AG10803 (cell line): ENCODE data around the gene RGS7BP.

Experiments used
- DNase-seq: peaks from one replicate; pipeline ENCODE4 v3.0.0; 2010; ENCODE audit warnings: low read depth
- H3K4me3 ChIP-seq: 2 replicates; pipeline ENCODE4 v1.5.1; 2011; ENCODE audit warnings: mild to moderate bottlenecking, low read length, control low read depth
- TF ChIP-seq, protein P1 (sequence below): conservative IDR thresholded peaks from 2 replicates; pipeline ENCODE4 v1.5.1; 2011; ENCODE audit warnings: mild to moderate bottlenecking, low read length, control low read depth, inconsistent platforms

RGS7BP gene

GRCh38 chr5:64599226-64599625 lies 93.4 kb downstream of the RGS7BP start:
- no peak overlapping the region for H3K4me3 ChIP-seq
- TF ChIP-seq, protein P1, sequence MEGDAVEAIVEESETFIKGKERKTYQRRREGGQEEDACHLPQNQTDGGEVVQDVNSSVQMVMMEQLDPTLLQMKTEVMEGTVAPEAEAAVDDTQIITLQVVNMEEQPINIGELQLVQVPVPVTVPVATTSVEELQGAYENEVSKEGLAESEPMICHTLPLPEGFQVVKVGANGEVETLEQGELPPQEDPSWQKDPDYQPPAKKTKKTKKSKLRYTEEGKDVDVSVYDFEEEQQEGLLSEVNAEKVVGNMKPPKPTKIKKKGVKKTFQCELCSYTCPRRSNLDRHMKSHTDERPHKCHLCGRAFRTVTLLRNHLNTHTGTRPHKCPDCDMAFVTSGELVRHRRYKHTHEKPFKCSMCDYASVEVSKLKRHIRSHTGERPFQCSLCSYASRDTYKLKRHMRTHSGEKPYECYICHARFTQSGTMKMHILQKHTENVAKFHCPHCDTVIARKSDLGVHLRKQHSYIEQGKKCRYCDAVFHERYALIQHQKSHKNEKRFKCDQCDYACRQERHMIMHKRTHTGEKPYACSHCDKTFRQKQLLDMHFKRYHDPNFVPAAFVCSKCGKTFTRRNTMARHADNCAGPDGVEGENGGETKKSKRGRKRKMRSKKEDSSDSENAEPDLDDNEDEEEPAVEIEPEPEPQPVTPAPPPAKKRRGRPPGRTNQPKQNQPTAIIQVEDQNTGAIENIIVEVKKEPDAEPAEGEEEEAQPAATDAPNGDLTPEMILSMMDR: no peak
- no peak for DNase-seq

DNA sequence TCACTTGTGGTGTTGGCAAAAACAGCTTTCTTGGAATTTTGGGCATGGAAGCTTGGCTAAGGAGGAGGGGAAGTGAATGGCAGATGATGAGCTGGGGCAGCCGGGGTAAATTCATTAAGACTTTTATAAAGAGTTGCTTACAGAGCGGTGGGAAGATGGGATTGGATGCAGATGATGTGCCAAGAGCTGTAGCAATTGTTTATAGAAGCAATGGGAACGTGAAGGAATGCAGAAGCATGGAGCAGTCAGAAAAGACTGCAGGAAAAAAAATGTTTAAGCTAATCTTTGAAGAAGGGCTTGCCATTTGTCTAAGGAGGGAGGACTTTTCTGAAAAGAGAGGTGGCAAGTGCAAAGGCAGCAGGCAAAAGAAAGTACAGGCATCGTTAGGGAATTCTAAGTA lies 97.9 kb downstream of the RGS7BP start:
- H3K4me3 ChIP-seq: no peak overlapping the region
- TF ChIP-seq, protein P1: no peak
- DNase-seq: peak; percentile 7

- no peak overlapping the region for H3K4me3 ChIP-seq
- DNase-seq: no peak
- TF ChIP-seq, protein P1: no peak
Observed at GRCh38 chr5:64606926-64607325, 101.1 kb downstream of the RGS7BP start.

DNA sequence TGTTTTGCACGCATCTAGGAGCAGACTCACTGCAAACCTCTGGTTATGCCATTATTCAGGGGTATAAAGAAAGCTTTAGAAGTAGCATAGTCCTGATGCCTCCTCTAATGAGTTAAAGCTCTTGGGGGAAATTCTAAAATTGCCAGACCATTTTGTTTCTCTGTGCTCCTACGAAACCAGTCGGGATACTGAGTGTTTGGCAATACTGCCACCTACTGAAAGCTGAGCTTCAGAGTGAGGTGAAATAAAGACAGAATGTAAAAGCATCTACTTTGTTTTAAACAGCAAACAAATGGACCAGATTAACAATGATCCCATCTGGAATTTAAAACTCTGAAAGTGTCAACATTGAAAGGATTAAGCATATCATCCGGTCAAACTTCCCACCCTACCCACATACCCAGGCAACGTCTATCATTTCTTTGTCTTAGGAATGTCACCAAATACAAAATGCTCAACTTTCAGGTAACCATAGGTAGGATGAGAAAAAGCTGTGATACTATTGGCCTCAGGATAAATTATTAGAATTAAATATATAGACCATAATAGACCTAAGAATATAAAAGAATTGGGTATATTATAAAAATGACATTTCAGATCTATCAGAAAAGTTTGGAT lies 106.6 kb downstream of the RGS7BP start:
- peak; percentile 53 for DNase-seq
- no peak overlapping the region for H3K4me3 ChIP-seq
- TF ChIP-seq, protein P1: peak; percentile 90

DNA sequence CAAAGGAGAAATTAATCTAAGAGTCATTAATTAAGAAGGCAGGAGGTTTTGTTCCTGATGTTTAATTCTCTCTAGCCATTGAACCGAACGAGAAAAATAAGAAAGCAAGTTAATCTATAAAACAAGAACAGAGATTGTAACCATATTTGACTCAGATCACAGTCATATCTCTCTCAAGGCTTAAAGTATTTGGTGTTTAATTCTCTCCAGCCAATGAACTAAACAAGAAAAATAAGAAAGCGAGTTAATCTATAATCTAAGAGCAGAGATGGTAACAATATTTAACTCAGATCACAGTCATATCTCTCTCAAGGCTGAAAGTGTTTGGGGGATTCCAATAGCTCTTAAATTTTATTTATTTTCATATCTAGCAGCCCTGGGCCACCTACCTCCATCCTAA lies 110.1 kb downstream of the RGS7BP start:
- no peak for DNase-seq
- TF ChIP-seq, protein P1: no peak
- no peak overlapping the region for H3K4me3 ChIP-seq

DNA sequence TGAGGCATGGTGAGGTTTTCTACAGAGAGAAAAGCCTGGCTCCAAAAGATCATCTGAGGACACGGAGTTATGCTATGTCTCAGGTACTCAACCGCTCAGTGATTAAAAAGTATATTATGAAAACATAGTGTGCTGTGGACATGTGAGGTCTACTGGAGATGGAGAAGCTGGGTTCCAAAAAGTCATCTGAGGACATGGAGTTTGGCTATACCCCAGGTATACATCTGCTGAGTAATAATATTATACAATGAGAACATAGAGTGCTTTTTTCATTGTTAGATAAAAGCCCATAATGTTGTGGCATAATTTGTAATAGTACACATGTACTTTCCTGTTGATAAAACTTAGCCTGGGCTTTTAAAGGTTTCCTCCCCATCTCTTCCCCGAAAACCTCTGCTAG lies 113.8 kb downstream of the RGS7BP start:
- TF ChIP-seq, protein P1: no peak
- H3K4me3 ChIP-seq: no peak overlapping the region
- DNase-seq: no peak

GRCh38 chr5:64622991-64623390 lies 117.2 kb downstream of the RGS7BP start:
- no peak overlapping the region for H3K4me3 ChIP-seq
- DNase-seq: no peak
- TF ChIP-seq, protein P1: no peak
